HG02943 (cell line): ENCODE data around the gene DTWD2.
A peak's percentile ranks its signal among the peaks of the same experiment; 100 is the strongest.

Experiments used
- ATAC-seq: cut with Tn5 transposase; IDR thresholded peaks from one replicate; pipeline ENCODE4 v1.9.1; 2021; ENCODE audit warnings: mild to moderate bottlenecking, low read depth, moderate library complexity; ENCODE audit not compliant: unreplicated experiment

The DTWD2 gene

GRCh38 chr5:118987988-118988865 lies at the start of gene DTWD2:
DTWD2 (minus strand) TSS chr5:118988547; CDS start chr5:118988511, 36 bp downstream.
- peak; percentile 94 for ATAC-seq

GRCh38 chr5:119037496-119038215 lies 49.3 kb upstream of the DTWD2 start:
- no peak for ATAC-seq

GRCh38 chr5:119036101-119036762 lies 47.9 kb upstream of the DTWD2 start:
- no peak for ATAC-seq

- ATAC-seq: no peak
Measured at GRCh38 chr5:119033135-119033534, 44.8 kb upstream of the DTWD2 start.

DNA sequence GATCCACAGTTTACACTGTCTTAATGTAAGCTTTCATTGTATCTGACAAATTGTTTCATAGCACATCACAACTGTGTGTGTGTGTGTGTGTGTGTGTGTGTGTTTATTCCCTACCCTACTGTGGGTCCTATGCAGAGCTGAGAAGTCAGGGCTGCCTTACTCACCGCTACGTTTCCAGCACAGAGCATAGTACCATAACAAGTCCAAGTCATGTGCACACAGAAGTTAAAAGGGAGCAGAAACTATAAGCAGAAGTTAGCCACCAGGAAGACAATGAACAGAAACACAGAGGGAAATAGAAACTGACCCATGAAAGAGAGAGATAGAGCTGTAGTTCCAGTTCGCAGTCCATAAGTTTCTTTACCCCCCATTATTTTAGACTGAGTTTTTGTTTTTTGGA lies 44.3 kb upstream of the DTWD2 start:
- no peak for ATAC-seq

DNA sequence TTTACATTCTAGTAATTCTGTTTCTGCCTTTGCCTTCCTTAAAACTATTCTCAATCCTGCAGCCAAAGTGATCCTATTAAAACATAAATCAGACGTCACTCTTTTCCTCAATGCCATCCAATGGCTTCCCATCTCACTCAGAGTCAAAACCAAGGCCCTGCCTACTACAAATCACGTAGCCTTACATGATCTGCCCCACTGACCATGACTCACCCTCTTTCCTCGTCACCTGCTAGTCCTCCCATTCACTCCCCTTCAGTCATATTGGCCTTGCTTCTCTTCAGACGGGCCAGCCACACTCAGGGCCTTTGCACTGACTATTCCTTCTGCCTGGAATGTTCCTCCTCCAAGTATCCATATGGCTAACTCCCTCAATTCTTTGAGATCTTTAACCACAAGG lies 43.6 kb upstream of the DTWD2 start:
- no peak for ATAC-seq

DNA sequence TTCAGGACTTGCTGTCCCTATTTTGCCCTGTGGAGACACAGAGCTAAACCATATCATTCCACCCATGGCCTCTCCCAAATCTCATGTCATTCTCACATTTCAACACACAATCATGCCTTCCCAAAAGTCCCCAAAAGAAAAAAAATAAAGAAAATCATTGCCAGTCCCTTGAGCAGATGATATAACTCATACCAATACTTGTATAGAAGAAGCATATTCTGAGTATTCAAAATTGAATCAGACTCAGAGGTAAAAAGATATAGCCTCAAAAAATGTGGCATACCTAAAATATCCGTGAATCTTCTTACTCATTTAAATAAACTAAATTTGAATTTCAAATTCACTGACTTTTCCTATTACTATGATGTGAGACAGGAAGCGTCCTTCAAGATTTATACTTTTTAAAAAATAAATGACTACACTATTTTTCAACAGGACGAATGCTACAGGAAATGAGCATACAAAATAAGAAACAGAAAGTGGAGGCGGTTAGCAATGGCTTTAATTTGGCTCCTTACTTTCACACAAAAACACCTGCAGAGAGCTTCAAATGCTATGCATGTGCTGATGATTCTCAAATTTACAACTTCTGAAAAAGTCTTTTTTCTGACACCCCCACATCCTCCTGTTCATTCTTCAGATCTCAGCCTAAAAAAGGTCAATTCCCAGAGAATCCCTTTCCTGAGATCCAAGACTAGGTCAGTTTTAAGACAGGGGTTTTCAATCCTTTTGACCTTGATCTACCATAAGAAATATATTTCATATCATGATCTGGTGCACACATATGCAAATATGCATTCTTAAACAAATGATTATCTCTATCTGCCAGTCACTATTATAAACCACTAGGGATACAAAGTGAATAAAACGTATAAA lies 42.9 kb upstream of the DTWD2 start:
- ATAC-seq: peak; percentile 76

GRCh38 chr5:119028575-119028974 lies 40.2 kb upstream of the DTWD2 start:
- ATAC-seq: no peak

DNA sequence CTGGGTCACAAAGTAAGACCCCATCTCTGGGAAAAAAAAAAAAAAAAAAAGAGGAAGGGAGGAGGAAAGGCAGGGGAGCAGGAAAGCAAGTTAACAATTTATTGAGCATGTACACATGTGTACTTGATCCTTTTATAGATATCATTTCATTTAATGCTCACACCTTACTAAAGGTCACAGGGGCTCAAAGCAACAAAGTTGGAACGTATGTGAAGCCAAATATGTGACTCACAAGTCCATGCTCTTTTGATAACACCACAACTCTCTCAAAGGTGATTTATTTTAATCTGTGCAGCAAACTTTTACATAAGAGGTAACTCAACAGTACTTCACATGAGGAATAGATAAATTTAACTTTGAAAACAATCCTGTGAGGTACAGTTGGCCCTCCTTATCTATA lies 34.4 kb upstream of the DTWD2 start:
- ATAC-seq: no peak

DNA sequence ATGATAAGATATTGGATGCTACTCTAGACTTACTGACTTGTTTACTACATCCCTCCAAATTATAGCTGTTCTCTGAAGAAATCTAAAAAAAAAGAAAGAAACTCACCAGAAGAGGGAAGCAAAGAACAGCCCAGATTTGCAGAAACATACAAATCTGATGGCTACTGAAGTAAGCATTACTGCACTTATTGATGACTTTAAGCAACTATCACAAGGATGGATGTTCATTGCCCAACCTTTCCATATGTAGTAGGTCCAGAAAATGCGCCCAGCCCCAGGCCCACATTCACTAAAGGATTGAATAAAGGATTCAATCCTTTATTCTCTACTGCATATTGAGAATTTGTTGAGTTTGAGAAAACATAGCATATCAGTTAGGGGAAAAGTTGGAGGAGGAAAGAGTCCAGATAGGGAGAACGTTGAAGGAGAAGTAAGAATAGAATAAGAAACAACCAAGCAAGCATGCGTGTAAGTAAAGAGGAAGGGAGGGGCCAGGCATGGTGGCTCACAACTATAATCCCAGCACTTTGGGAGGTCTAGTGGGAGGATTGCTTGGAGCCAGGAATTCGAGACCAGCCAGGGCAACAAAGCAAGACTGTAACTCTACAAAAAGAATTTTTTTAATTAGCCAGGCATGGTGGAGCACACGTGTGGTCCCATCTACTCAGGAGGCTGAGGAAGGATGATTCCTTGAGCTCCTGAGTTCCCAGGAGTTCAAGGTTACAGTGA lies 33.8 kb upstream of the DTWD2 start:
- ATAC-seq: no peak

GRCh38 chr5:119021149-119021732 lies 32.9 kb upstream of the DTWD2 start:
- ATAC-seq: no peak

DNA sequence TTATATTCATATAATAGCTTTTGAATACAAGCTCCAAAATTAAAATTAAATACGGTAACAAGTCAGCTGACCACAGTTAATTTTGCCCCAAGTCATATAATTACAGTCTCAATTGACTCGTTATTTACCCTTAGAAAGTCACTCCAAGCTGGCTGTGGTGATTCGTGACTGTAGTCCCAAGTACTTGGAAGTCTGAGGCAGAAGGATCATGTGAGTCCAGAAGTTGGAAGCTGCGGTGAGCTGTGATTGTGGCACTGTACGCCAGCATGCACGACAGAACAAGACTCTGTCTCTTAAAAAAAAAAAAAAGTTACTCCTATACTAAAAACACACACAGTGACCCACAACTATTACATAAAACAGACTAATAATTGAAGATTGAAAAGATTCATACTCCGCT lies 31.6 kb upstream of the DTWD2 start:
- no peak for ATAC-seq

GRCh38 chr5:119019501-119019900 lies 31.2 kb upstream of the DTWD2 start:
- ATAC-seq: no peak

DNA sequence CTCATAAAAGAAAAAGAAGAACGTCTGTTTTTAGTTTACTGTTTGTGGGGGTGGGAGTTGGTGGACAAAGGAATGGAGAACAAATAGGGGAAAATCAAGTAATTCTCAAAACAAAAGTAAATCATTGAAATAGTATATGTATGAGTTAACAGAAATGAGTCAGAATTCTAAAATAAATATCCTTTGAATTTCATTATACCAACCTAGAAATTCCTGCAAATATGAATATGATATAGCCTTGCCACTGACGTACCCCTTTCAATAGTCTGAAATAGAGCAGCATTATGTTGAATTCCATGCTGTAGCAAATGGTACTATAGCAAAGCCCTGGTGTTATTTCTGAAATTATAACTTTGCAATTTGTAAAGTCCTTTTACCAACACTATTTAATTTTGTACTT lies 29.6 kb upstream of the DTWD2 start:
- no peak for ATAC-seq

DNA sequence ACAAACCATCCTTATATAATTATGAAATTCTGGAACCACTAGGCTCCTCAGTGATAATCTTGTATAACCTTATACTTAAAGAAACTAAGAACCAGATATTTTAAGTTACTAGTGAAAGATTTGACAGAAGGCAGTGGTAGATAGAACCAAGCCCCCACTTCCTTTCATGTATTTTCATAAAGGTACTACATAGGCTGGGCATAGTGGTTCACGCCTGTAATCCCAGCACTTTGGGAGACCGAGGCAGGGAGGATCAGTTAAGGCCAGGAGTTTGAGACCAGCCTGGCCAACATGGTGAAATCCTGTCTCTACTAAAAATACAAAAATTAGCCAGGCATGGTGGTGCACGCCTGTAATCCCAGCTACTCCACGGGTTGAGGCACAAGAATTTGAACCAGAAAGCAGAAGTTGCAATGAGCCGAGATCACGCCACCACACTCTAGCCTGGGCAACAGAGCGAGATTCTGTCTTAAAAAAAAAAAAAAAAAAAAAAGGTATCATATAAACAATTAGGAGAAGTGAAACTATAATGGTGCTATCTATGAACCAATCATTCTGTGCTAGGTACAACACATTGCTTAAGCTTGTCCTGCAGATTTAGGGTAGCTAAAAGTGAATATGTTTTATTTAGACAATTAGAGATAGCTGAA lies 27.9 kb upstream of the DTWD2 start:
- peak; percentile 71 for ATAC-seq

DNA sequence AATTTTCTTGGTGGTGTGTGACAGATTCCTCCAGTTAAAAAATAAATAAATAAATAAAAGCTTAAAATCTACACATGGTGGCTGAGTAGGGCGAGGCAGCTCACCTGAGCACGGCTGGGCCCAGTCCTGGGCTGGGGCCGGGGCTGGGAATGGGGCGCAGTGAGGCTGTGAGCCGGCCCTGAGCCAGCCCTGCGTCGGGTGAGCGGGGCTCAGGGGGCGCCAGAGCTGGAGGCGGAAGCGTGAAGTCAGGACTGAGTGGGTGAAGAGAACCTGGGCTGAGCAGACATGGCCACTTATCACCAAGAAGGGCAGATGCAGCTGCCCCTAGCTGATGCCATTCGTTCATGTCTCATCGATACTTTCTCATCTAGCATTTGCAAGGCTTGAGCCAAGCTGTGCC lies 22.8 kb upstream of the DTWD2 start:
- ATAC-seq: no peak

DNA sequence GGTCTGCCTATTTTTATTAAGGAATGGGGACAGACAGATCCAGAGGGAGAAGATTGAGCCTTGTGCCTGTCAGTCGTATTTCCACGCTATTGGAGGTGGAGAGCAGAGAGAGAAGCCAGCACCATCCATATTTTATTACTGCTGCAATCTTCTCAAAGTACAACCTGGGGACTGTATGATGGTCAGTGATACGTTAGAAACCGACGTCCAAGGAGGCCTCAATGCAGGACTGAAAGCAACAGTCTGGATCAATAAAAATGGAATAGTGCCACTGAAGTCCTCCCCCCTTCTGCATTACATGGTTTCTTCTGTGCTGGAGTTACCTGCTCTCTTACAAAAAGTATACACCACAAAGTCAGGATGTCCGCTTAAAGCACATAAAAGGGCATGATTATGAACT lies 21.9 kb upstream of the DTWD2 start:
- no peak for ATAC-seq

GRCh38 chr5:119009131-119009530 lies 20.8 kb upstream of the DTWD2 start:
- ATAC-seq: no peak

DNA sequence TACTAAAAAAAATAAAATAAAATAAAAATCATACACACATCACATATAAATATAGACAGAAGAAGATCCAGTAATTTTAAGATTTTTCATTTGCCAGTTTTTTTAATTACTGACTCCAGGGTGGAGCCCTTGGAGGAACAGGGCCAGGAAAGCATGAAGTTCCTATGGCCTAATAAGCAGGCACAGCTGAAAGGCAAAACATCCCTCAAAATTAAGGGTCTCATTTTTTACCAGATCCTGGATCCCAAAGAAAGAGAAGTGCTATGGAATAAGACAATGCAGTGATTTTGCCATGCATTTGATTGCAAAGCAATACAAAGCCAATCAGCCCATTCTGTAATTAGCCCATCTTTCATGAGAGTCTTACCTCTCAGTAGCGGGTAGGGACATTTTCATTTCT lies 11.3 kb upstream of the DTWD2 start:
- no peak for ATAC-seq
